Stimulated activated CD4-positive, alpha-beta T cell treated with anti-CD3 and anti-CD28 coated beads, Interleukin-4, amount 100 ng/mL, for 24 hours (primary cell): ENCODE measurements around the gene MRPL23.

Experiments
- DNase-seq: peaks from one replicate; pipeline ENCODE4 v3.0.0-alpha.2; 2020

MRPL23 gene

DNA sequence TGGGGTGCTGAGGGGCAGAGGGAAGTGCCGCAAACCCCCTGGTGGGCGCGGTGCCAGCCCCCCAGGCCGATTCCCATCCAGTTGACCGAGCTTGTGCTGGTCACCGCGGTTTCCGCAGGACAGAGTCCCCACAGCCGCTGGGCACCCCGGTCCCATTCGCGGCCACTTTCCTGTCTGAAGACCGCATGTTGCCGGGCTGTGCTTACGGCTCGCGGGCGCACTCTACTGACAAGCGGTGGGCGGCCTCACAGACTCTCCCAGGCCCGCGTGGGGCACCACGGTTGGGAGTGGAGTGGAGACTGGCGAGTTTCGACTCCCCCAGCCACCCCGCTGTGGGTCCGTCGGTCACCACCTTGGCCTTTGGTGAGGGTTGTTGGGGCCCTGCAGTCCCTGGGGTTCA, 51.2 kb downstream of the MRPL23 start:
- no peak for DNase-seq

DNA sequence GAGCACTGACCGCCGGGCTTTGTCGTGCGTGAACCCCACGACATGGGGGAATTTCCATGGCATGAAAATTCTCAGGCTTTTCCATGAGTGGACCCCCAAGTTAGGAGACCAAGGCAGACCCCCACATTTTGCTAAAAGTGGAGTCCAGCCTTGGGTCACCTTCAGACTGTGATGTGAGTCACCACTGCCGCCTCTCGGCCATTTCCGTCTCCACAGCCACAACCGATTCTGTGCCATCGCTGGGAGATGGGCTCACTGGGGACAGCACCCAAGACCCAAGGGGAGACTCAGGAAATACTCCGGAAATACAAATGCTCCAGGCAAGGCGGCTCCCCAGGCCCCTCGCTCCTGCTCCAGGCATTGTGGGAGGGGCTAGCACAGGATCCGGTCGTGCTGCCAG, 51.7 kb downstream of the MRPL23 start:
- DNase-seq = no peak

DNA sequence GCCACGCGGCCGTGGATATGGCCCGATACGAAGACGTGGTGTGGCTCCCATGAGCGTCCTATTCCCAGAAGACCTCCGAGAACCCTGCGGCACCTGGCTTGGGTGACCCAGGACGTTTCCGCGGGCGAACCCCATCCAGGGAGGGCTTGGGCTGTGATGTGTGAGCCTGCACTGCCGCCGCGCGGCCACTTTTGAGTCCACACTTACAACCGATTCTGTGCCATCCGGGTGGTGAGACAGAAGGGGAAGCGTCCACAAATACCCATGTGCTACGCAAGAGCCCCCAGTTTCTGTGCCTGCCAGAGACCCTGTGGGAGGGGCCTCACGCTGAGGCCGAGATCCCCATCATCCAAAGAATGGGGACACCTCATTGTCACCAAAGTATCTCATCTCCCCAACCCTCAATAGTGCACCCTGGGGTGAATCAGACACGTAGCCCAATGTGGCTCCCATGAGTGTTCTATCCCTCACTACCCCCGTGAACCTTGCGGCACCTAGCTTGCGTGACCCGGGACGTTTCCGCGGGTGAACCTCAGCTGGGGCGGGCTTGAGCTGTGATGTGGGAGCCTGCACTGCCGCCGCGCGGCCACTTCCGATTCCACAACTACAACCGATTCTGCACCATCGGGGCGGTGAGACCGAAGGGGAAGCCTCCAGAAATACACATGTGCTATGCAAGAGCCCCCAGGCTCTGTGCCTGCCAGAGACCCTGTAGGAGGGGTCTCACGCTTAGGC, 55.1 kb downstream of the MRPL23 start:
- no peak for DNase-seq

DNA sequence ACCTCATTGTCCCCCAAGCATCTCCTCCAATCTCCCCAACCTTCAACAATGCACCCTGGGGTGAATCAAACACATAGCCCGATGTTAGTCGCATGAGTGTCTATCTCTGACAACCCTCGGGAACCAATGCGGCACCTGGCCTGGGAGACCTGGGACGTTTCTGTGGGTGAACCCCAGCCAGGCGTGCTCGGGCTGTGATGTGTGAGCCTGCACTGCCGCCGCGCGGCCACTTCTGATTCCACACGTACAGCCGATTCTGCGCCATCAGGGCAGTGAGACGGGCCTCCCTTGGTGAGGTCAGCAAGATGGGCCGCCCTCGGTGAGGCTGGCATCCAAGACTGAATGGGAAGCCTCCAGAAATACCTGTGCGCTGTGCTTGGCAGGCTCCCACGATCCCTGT, 55.7 kb downstream of the MRPL23 start:
- no peak for DNase-seq

DNA sequence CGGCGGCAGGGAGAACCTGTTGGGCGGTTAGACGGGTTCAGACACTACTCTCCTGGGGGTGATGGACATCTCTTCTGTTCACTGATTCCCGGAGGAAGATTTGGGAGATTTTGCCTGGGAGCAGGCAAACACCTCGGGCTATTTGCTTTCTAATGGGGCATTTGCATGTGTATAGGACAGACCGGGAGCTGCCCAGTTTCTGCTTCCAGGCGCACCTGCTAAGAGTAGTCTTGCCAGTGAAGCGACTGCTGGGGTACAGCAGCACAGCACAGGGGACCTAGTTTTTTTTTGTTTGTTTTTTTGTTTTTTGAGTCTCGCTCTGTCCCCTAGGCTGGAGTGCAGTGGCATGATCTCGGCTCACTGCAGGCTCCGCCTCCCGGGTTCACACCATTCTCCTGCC, 57.3 kb downstream of the MRPL23 start:
- no peak for DNase-seq
